Measurements from ENCODE around the gene MED16.

DNA sequence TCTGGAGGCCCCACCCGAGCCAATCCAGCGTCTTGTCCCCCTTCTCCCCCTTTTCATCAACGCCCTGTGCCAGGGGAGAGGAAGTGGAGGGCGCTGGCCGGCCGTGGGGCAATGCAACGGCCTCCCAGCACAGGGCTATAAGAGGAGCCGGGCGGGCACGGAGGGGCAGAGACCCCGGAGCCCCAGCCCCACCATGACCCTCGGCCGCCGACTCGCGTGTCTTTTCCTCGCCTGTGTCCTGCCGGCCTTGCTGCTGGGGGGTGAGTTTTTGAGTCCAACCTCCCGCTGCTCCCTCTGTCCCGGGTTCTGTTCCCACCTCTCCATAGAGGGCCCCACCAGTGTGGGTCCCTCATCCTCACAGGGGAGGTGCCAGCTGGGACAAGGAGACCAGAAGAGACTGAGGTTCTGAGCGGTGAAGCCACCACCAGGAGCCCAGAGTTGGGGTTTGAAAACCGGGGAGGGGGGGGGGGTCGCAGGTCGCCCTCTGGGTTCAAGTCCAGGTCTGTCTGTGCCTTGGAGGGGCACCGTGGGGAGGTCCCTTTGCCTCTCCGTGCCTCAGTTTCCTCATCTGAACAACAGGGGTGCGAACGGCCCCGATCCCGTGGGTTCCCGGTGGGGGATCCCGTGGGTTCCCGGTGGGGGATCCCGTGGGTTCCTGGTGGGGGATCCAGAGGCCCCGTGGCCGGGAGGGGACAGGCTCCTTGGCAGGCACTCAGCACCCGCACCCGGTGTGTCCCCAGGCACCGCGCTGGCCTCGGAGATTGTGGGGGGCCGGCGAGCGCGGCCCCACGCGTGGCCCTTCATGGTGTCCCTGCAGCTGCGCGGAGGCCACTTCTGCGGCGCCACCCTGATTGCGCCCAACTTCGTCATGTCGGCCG is 40.6 kb downstream of the MED16 start, which contains the start of gene ELANE:
- TF ChIP-seq, protein P1, sequence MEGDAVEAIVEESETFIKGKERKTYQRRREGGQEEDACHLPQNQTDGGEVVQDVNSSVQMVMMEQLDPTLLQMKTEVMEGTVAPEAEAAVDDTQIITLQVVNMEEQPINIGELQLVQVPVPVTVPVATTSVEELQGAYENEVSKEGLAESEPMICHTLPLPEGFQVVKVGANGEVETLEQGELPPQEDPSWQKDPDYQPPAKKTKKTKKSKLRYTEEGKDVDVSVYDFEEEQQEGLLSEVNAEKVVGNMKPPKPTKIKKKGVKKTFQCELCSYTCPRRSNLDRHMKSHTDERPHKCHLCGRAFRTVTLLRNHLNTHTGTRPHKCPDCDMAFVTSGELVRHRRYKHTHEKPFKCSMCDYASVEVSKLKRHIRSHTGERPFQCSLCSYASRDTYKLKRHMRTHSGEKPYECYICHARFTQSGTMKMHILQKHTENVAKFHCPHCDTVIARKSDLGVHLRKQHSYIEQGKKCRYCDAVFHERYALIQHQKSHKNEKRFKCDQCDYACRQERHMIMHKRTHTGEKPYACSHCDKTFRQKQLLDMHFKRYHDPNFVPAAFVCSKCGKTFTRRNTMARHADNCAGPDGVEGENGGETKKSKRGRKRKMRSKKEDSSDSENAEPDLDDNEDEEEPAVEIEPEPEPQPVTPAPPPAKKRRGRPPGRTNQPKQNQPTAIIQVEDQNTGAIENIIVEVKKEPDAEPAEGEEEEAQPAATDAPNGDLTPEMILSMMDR (IDR thresholded peaks at IDR 0.05), result no peak
- TF ChIP-seq POLR2AphosphoS5 (IDR thresholded peaks at IDR 0.05) (no peak), POLR2A (IDR thresholded peaks at IDR 0.05) (no peak)
